ENCODE results near the gene ASTL. TPM values are rescaled to one million over a fixed set of nuclear protein-coding genes. Genes with fewer than 3 reads are reported as not detected.

The ASTL gene
- total RNA-seq, 1 experiment from 2014 or later = 0.23 TPM

- no TSS peak for BruUV-seq (replicated peaks)
- peaks cover 6% of the 10 kb centered on the region for H3K4me1 Mint-ChIP-seq (ENCODE audit: low read depth, unreplicated experiment)
- no peak for TF ChIP-seq CTCF (IDR thresholded peaks at IDR 0.05; ENCODE audit: insufficient read depth in 1 of 2, low read depth in 1 of 2, low read length in 1 of 2, severe bottlenecking in 1 of 2, unreplicated experiment in 1 of 2)
- H3K4me3 Mint-ChIP-seq (ENCODE audit: unreplicated experiment) = no peak overlapping the region
- peaks cover 10% of the 10 kb centered on the region for H3K36me3 Mint-ChIP-seq (ENCODE audit: insufficient read depth, unreplicated experiment)
- ChIA-PET POLR2A (no interaction called here), CTCF (no interaction called here)
- H3K9me3 ChIP-seq = no peaks in the 10 kb centered on the region
- no peak overlapping the region for H3K4me3 ChIP-seq (ENCODE audit: low read depth, low read length)
- H3K27me3 Mint-ChIP-seq (ENCODE audit: insufficient read depth, unreplicated experiment) = peaks cover 10% of the 10 kb centered on the region
- no peak for DNase-seq
- H3K9me3 Mint-ChIP-seq (ENCODE audit: unreplicated experiment) = no peaks in the 10 kb centered on the region
- H3K4me1 ChIP-seq = peaks cover 4% of the 10 kb centered on the region; the same call in 1 of the 2 replicates
- no peaks in the 10 kb centered on the region for H3K27me3 ChIP-seq (replicated peaks; ENCODE audit: control insufficient read depth, insufficient read depth, low read length)
- no peaks in the 10 kb centered on the region for H3K36me3 ChIP-seq (ENCODE audit: control insufficient read depth, insufficient read depth, low read length)
- no peak overlapping the region for H3K27ac Mint-ChIP-seq (ENCODE audit: unreplicated experiment)
- intact Hi-C loops (cut with micrococcal nuclease; ENCODE audit: unreplicated experiment) = no loop called here
Measured at GRCh38 chr2:96135621-96136020, 2.7 kb downstream of the ASTL start.

GRCh38 chr2:96135171-96135570, 3.1 kb downstream of the ASTL start:
- no peak for TF ChIP-seq CTCF (IDR thresholded peaks at IDR 0.05; ENCODE audit: insufficient read depth in 1 of 2, low read depth in 1 of 2, low read length in 1 of 2, severe bottlenecking in 1 of 2, unreplicated experiment in 1 of 2)

GRCh38 chr2:96134421-96134820, 3.9 kb downstream of the ASTL start:
- no peaks in the 10 kb centered on the region for H3K27me3 ChIP-seq (replicated peaks; ENCODE audit: control insufficient read depth, insufficient read depth, low read length)
- TF ChIP-seq CTCF (IDR thresholded peaks at IDR 0.05; ENCODE audit: insufficient read depth in 1 of 2, low read depth in 1 of 2, low read length in 1 of 2, severe bottlenecking in 1 of 2, unreplicated experiment in 1 of 2) = no peak
- H3K9me3 ChIP-seq = no peaks in the 10 kb centered on the region
- Mint-ChIP-seq H3K9me3 (ENCODE audit: unreplicated experiment) (no peaks in the 10 kb centered on the region), H3K36me3 (ENCODE audit: insufficient read depth, unreplicated experiment) (peaks cover 10% of the 10 kb centered on the region), H3K4me1 (ENCODE audit: low read depth, unreplicated experiment) (peaks cover 6% of the 10 kb centered on the region), H3K27ac (ENCODE audit: unreplicated experiment) (no peak overlapping the region), H3K27me3 (ENCODE audit: insufficient read depth, unreplicated experiment) (peaks cover 10% of the 10 kb centered on the region), H3K4me3 (ENCODE audit: unreplicated experiment) (no peak overlapping the region)
- ChIA-PET POLR2A (no interaction called here), CTCF (no interaction called here)
- no TSS peak for BruUV-seq (replicated peaks)
- no peak overlapping the region for H3K4me3 ChIP-seq (ENCODE audit: low read depth, low read length)
- H3K36me3 ChIP-seq (ENCODE audit: control insufficient read depth, insufficient read depth, low read length) = no peaks in the 10 kb centered on the region
- no peak for DNase-seq
- intact Hi-C loops (cut with micrococcal nuclease; ENCODE audit: unreplicated experiment) = no loop called here
- H3K4me1 ChIP-seq = peaks cover 4% of the 10 kb centered on the region; the same call in 1 of the 2 replicates

More at GRCh38 chr2:96135171-96135570, 3.1 kb downstream of the ASTL start:
- ChIA-PET CTCF (interaction anchor here (0.5 kb wide), 1 partner anchor 33 kb away, joined by 4 read pairs; no protein-coding TSS in a partner anchor), POLR2A (no interaction called here)
- Mint-ChIP-seq H3K4me1 (ENCODE audit: low read depth, unreplicated experiment) (peaks cover 6% of the 10 kb centered on the region), H3K36me3 (ENCODE audit: insufficient read depth, unreplicated experiment) (peaks cover 10% of the 10 kb centered on the region), H3K9me3 (ENCODE audit: unreplicated experiment) (no peaks in the 10 kb centered on the region), H3K27me3 (ENCODE audit: insufficient read depth, unreplicated experiment) (peaks cover 10% of the 10 kb centered on the region), H3K27ac (ENCODE audit: unreplicated experiment) (no peak overlapping the region), H3K4me3 (ENCODE audit: unreplicated experiment) (no peak overlapping the region)
- Histone ChIP-seq H3K36me3 (ENCODE audit: control insufficient read depth, insufficient read depth, low read length) (no peaks in the 10 kb centered on the region), H3K4me1 (peaks cover 4% of the 10 kb centered on the region; the same call in 1 of the 2 replicates), H3K9me3 (no peaks in the 10 kb centered on the region), H3K4me3 (ENCODE audit: low read depth, low read length) (no peak overlapping the region), H3K27me3 (replicated peaks; ENCODE audit: control insufficient read depth, insufficient read depth, low read length) (no peaks in the 10 kb centered on the region)
- DNase-seq = no peak
- BruUV-seq (replicated peaks) = no TSS peak
- intact Hi-C loops (cut with micrococcal nuclease; ENCODE audit: unreplicated experiment) = no loop called here
